Kidney (tissue), 14 donors: ENCODE results near the gene CEACAM16. TPM values are rescaled to one million over a fixed set of nuclear protein-coding genes. Genes with fewer than 3 reads are reported as not detected.
A peak's percentile ranks its signal among the peaks of the same experiment; 100 is the strongest.

Source experiments
- DNase-seq, 5 donors: peaks; one replicate each; pipeline ENCODE4 v3.0.0-alpha.2; 2013 to 2020
- FAIRE-seq: peaks from 2 replicates; lab custom pipeline; 2012; peaks lifted over from hg19 to GRCh38; lab: Jason Lieb, UNC
- H3K27ac ChIP-seq, 2 donors: one replicate each; pipeline ENCODE4 v1.7.0; 2013; ENCODE audit warnings: low read depth in 2 of 2, low read length in 2 of 2, inconsistent platforms in 1 of 2
- H3K27me3 ChIP-seq: one replicate; pipeline ENCODE4 v1.7.1; 2013; ENCODE audit warnings: low read length, inconsistent platforms; ENCODE audit not compliant: control insufficient read depth, insufficient read depth
- H3K36me3 ChIP-seq, 3 donors: one replicate each; pipeline versions ENCODE4 v1.7.0 to v1.7.1; 2013; ENCODE audit warnings: low read length in 3 of 3, control low read depth in 1 of 3, inconsistent platforms in 1 of 3; ENCODE audit not compliant: insufficient read depth in 3 of 3, control insufficient read depth in 2 of 3
- H3K4me1 ChIP-seq, 3 donors: one replicate each; pipeline versions ENCODE4 v1.7.0 to v1.7.1; 2013; ENCODE audit warnings: low read length in 3 of 3, inconsistent platforms in 1 of 3, low read depth in 1 of 3; ENCODE audit not compliant: control insufficient read depth in 2 of 3, insufficient read depth in 2 of 3
- H3K4me3 ChIP-seq, 3 donors: one replicate each; pipeline versions ENCODE4 v1.7.0 to v1.8.1; 2013; ENCODE audit warnings: low read length in 3 of 3, control low read depth in 1 of 3, inconsistent platforms in 1 of 3
- H3K9ac ChIP-seq, 3 donors: one replicate each; pipeline versions ENCODE4 v1.7.0 to v1.7.1; 2013; ENCODE audit warnings: low read length in 3 of 3, control low read depth in 1 of 3, inconsistent platforms in 1 of 3
- H3K9me3 ChIP-seq, 3 donors: one replicate each; pipeline versions ENCODE4 v1.7.0 to v1.7.1; 2013; ENCODE audit warnings: low read length in 3 of 3, control low read depth in 1 of 3, inconsistent platforms in 1 of 3; ENCODE audit not compliant: control insufficient read depth in 2 of 3, insufficient read depth in 1 of 3
- CTCF ChIP-seq: IDR thresholded peaks from 3 replicates; pipeline ENCODE4 v1.5.1; 2012; ENCODE audit warnings: mild to moderate bottlenecking, moderate library complexity, borderline replicate concordance; ENCODE audit not compliant: insufficient read depth; ENCODE audit errors: extremely low read depth
- intact Hi-C: fragments of 100-400 bp; cut with DNase I; formaldehyde crosslinking; loops from one replicate; pipeline ENCODE4 v1.11.1; 2022
- polyA plus RNA-seq: library from polyadenylated mRNA; stranded (reverse); fragments of 350-450 nt; fragmentation: Illumina TruSeq; extraction: RNeasy Lipid Tissue Mini Kit (QIAGEN cat#74804); gene quantifications from one replicate; pipeline ENCODE4 v1.2.3, GENCODE V29; 2014; ENCODE audit warnings: low read depth, low replicate concordance; ENCODE audit not compliant: insufficient read depth
- total RNA-seq: library from RNA; stranded (reverse); fragmentation: NEBNext Ultra II Directional; extraction: Animal tissue kit (Norgen Biotek cat#: 25700); gene quantifications from one replicate; pipeline ENCODE4 v1.2.1, GENCODE V29; 2021
- donor health status: control.
- donor health status: control.
- donor health status: control.
- donor health status: control.
- donor health status: control.
- donor health status: DM: yes; HTN: yes; CAD: no.
- donor health status: Normal renal cell carcinoma (clear cell type).

CEACAM16 gene
- total and polyA plus RNA-seq, 2 donors from 2014 or later, result not detected

DNA sequence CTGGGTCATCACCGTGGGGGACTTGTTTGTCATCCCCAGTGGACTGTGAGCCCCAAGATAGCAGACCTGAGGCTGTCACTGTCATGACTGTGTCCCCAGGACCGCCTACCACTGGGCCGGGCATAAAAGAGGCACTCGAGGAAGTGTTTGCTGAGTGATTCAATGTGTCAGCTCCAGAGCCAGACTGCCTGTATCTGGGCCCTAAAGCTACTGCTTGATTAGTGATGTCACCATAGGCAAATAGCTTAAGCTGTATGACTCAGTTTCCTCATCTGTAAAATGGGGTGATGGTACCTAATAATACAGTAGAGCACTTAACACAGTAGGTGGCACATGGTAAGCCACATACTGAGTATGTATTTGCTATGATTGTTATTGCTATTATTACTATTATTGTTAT is 38.9 kb upstream of the CEACAM16 start:
- no peaks in the 10 kb centered on the region for H3K27me3 ChIP-seq

DNA sequence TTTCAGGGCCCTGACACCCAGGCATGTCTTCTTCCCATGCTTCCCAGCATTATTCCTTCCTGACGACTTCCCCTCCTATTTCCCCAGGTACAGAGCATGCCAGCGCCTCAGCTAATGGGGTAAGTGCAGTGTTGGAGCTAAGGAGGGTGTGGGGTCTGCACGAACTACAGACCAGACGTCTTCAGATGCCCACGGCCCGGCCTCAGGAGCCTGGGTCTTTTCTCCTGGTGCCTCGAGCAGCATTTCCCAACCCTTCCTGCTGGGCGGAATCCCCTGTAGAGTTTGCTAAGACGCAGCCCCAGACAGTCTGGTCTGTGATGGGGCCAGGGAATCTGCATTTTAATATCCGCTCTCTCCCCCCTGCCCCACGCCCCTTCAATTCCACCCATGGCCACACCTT is 37.7 kb upstream of the CEACAM16 start:
- DNase-seq (peak in 1 of 5 donors; percentile 46), FAIRE-seq (no peak)
- TF ChIP-seq CTCF, result no peak
- no peaks in the 10 kb centered on the region for H3K27me3 ChIP-seq
- H3K9me3 ChIP-seq, result no peaks in the 10 kb centered on the region
- peaks cover 0 to 6% (median 2%) of the 10 kb centered on the region in 3 donors for H3K4me1 ChIP-seq
- H3K9ac ChIP-seq, result no peak overlapping the region
- H3K36me3 ChIP-seq, result peaks cover 12 to 42% (median 23%) of the 10 kb centered on the region in 3 donors
- no peak overlapping the region for H3K4me3 ChIP-seq
- intact Hi-C loops, result no loop called here
- no peak overlapping the region for H3K27ac ChIP-seq

More for the DNA sequence above, 38.9 kb upstream of the CEACAM16 start:
- Histone ChIP-seq H3K4me1 (peaks cover 0 to 6% (median 2%) of the 10 kb centered on the region in 3 donors), H3K4me3 (no peak overlapping the region), H3K9me3 (no peaks in the 10 kb centered on the region), H3K36me3 (peaks cover 14 to 49% (median 24%) of the 10 kb centered on the region in 3 donors), H3K9ac (no peak overlapping the region), H3K27ac (no peak overlapping the region)
- intact Hi-C loops, result no loop called here
- no peak for FAIRE-seq
- DNase-seq, result no peak
- TF ChIP-seq CTCF, result no peak

GRCh38 chr19:44661904-44662303 is 37.0 kb upstream of the CEACAM16 start:
- intact Hi-C loops, result no loop called here
- Histone ChIP-seq H3K27ac (no peak overlapping the region), H3K9me3 (no peaks in the 10 kb centered on the region), H3K9ac (no peak overlapping the region), H3K36me3 (peaks cover 12 to 39% (median 20%) of the 10 kb centered on the region in 3 donors), H3K4me3 (no peak overlapping the region), H3K4me1 (peaks cover 0 to 6% (median 2%) of the 10 kb centered on the region in 3 donors), H3K27me3 (no peaks in the 10 kb centered on the region)
- no peak for FAIRE-seq
- no peak for TF ChIP-seq CTCF
- peak in 1 of 5 donors; percentile 19 for DNase-seq
